GM21515 (cell line): ENCODE results near the gene AIFM3.
A peak's percentile ranks its signal among the peaks of the same experiment; 100 is the strongest.

ENCODE experiments used
- ATAC-seq: cut with Tn5 transposase; IDR thresholded peaks from one replicate; pipeline ENCODE4 v1.9.1; 2021; ENCODE audit not compliant: unreplicated experiment

AIFM3 gene

DNA sequence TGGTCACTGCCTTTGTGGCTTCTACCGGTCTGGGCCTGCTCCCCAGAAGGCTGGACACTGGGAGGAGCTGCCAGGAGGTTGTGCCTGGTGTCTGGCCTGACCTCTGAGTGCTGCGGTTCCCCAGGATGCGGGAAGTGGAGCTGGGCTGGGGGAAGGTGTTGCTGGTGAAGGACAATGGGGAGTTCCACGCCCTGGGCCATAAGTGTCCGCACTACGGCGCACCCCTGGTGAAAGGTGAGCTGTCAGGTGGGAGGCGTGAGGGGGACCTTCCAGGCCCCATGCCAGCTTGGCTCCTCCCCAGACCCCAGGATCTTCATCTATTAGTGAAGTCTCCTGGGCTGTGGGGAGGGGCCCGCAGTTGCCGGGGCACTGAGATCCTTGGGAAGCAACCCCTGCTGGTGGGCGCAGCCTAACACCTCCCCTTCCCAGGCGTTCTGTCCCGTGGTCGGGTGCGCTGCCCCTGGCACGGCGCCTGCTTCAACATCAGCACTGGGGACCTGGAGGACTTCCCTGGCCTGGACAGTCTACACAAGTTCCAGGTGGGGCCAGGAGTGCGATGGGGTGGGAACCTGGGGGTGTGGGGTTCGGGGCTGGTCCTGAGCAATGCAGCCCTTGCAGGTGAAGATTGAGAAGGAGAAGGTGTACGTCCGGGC lies 6.7 kb downstream of the AIFM3 start:
- no peak for ATAC-seq

DNA sequence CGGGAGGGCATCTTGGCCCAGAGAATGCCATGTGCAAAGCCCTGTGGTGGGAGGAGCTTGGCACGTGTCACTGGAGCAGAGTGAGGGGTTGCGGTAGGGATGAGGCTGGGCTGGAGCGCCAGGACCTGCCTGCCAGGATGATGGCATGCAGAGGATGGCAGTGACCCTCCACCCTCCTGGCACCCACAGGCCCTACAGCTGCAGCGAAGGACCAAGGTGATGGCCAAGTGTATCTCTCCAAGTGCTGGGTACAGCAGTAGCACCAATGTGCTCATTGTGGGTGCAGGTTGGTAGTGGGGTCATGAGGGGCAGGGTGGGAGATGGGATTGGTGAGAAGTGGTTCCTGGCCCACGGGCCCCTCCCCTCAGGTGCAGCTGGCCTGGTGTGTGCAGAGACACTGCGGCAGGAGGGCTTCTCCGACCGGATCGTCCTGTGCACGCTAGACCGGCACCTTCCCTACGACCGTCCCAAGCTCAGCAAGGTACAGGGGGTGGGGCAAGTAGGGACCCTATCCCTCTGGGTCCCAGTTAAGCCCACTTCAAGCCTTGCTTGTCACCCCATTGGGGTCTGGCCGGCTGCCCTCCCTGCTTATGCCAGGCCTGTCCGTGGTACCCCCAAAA lies 7.4 kb downstream of the AIFM3 start:
- no peak for ATAC-seq

DNA sequence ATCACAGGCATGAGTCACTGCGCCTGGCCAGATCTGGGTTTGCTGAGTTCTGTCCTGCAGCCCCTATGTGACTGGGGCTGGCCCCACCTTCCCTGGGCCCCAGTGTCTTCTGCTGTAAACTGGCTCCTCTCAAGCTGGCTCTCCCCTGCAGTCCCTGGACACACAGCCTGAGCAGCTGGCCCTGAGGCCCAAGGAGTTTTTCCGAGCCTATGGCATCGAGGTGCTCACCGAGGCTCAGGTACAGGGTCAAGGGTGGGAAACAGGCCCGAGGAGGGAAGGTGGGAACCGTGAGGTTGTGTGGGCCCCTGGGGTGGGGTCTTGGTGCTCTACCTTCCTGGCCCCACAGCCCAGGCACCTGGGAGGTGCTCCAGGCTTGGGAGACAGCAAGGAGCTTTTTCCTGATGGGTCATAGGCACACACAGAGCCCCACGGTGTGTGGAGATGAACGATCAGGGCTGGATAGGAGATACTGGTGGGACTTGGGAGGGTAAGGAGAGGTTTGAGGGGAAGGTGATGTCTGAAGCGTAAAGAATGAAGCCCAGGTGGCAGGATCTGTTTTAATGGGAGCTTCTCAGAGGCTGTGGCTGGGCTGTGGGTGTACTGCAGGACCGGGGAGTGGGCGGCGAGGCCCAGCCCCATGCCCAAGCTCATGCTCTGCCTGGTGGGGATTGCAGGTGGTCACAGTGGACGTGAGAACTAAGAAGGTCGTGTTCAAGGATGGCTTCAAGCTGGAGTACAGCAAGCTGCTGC lies 8.7 kb downstream of the AIFM3 start:
- no peak for ATAC-seq

DNA sequence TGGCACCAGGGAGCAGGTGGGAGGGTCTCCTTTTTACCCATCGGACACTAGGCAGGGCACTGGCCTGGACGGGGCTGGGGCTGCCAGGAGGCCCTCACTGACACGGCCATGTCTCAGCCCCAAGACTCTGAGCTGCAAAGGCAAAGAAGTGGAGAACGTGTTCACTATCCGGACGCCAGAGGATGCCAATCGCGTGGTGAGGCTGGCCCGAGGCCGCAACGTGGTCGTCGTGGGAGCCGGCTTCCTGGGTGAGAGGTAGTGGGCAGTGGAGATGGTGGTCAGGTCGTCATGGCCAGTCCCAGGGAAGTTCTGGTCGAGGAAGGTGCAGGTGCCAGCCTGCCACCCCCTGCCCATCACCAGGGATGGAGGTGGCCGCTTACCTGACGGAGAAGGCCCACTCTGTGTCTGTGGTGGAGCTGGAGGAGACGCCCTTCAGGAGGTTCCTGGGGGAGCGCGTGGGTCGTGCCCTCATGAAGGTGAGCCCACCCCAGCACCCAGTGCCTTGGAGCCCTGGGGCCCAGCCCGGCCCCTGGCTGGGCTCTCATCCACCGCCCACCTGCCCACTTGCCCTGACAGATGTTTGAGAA lies 9.3 kb downstream of the AIFM3 start:
- ATAC-seq = no peak

DNA sequence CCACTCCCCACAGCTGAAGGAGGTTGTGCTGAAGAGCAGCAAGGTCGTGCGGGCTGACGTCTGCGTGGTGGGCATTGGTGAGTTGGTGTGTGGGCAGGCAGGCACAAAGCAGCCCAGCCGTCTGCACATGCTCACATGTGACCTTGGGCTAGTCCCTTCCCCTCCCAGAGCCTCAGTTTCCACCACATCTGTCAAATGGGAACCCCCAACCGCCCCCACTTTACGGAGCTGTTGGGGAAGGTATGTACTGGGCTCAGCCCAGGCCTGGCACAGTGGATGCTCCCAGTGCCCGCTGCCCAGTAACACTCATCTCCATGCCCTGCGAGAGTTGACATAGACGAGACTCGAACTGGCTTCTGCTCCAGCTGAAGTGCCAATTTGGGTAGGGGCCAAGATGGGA lies 10.0 kb downstream of the AIFM3 start:
- ATAC-seq = no peak

DNA sequence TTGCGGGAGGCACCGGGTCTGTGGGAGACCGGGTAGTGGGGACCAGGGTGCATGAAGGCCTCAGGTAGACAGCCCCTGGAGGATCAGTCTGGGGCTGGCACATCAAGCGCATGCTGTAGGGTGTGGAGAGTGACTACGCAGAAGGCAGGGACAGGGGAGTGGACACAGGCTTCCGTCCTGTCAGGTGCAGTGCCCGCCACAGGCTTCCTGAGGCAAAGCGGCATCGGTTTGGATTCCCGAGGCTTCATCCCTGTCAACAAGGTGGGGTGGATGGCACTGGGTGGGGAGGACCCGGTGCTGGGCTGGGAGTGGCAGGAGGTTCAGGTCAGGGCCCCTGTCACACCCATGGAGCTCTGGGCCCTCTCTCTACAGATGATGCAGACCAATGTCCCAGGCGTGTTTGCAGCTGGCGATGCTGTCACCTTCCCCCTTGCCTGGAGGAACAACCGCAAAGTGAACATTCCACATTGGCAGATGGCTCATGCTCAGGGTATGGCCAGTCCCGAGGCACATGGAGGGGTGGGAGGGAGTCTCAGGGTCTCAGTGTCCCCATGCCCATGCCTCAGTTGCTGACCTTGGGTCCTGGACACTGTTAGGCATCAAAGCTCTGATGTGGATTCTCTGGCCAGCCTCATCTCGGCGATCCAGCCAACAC lies 10.6 kb downstream of the AIFM3 start:
- ATAC-seq = no peak

DNA sequence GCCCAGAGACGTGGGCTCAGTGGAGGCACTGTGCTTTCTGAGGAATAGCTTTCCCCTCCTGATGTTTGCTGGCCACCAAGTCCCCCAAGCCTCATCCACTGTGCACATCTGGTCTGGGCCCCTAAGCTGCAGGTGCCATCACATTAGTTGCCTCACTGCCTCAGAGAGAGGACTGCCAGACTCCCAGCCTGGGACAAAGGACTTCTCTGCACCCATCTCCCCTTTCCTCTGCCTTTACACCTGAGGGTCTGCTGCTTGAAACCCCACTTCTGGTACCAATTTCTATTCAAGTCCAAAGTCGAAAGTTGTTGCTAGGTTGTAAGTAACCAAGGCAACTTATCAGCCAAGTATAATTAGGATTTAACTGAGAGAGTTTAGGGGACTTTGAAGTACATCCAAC lies 11.4 kb downstream of the AIFM3 start:
- no peak for ATAC-seq

DNA sequence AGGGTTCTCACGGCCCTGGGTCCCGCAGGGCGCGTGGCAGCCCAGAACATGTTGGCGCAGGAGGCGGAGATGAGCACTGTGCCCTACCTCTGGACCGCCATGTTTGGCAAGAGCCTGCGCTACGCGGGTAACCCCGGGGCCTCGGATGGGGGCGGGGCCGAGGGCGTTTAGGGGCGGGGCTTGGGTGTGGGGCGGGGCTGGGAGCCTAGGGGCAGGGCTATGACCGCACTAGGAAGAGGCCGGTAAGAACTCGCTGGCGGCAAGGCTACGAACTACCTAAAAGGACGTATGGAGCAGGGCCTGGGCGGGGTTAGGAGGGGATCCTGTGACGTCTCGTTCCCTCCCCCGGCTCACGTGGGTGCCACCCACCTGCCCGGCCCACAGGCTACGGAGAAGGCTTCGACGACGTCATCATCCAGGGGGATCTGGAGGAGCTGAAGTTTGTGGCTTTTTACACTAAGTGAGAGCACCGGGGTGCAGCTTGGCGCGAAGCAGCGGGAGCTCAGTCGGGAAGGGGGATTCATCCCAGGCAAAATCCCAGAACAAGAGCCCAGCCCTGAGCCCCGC lies 12.3 kb downstream of the AIFM3 start:
- ATAC-seq = no peak

DNA sequence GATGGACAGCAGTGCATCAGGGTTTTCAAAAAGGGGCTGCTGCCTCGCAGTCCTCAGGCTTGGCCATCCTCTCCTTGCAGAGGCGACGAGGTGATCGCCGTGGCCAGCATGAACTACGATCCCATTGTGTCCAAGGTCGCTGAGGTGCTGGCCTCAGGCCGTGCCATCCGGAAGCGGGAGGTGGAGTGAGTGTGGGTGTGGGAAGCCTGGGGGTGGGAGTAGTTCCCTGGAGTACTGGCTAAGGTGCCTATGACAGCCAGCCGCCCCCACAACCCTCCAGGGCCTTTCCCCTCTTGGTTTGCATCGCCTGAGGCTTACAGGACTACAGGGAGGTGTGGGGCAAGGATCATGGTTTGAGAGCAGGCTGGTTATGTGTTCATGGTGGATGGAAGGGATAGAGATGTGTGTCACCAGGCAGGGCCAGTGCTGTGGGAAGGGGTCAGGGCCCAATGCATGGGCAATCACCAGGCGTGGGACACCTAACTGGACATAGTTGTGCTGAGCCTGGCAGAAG lies 12.9 kb downstream of the AIFM3 start:
- no peak for ATAC-seq

DNA sequence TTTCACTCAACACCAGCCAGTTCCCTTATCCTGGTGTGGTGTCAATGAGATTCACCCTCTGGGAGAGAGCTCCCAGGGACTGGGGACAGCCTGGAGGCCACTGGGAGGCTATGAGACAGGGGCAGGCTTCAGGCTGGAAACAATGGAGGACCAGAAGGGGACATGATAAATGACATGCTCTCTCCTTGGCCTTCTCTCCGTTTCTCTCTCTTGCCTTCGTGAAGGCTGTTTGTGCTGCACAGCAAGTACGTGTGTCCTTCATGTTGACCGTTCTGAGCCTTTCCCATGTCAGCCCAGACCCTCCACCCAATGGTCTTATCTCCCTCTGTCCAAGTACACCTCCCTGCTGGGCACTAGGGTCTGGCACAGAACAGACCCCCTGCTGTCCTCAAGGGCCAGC lies 13.5 kb downstream of the AIFM3 start:
- ATAC-seq = no peak

DNA sequence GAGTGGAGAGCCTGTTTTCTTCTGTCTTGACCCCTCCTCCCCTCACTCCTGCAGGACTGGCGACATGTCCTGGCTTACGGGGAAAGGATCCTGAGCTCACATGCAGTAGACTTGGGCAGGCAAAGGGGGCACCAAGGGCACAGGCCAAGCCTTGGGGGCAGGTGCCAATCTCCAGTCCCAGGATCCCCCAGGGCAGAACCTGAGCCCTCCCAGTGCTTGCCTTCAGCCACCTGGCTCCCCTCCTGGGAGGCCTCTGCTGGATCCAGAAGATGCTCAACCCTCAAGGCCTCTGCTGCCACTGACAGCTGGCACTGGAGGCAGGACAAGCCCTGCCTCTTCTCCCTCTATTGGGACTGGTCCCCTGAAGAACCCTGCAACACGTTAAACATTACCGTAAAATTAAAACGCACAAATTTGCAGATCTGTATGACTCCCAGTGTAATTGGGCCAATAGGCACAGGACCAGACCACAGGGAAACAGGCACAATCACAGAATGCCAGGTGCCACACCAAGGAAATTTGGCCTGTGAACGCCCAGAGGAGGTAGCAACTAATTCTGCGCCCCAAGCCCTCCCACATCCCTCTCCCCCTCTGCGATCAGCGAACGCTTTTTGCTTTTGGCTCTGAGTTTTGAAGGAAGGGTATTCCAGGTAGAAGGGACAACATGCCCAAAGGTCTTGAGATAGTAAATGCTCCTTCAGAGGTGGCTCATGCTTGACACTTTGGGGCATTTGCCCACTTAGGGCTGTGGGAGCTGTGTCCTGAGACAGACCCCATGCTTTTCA lies 14.1 kb downstream of the AIFM3 start:
- peak; percentile 3 for ATAC-seq

DNA sequence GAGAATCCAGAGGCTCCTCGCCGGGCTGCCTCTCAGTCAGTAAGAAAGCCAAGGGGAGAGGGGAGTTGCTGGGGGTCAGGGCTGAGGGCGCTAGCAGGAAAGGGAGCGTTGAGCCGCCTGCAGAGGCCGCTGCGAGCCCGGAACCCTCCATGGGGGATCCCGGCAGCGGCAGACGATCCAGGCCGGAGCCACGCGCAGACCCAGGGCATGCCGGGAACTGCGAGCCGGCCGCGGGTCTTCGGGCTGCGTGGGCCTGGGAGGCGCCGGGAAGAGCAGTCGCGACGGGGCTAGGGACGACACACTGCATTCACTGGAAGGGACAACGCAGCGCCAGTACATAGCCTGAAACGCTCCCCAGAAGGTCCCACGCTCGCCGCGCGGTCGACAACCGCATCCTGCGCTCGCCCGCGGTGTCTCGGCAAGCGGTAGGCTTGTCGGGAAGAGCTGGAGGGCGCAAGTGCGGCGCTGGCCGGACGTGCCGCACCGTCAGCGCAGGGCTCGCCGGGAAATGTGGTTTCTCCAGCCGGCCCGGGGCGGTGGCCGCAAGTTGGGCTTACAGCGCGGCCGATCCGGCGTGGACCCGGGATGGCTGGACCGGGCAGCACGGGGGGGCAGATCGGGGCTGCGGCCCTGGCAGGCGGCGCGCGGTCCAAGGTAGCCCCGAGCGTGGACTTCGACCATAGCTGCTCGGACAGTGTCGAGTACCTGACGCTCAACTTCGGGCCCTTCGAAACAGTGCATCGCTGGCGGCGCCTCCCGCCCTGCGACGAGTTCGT lies 14.9 kb downstream of the AIFM3 start, which contains the start of gene LZTR1:
LZTR1 (plus strand) TSS at position 511 of the 776 bp plus-strand sequence; CDS start at position 586, 75 bp downstream.
- ATAC-seq = peak; percentile 76

DNA sequence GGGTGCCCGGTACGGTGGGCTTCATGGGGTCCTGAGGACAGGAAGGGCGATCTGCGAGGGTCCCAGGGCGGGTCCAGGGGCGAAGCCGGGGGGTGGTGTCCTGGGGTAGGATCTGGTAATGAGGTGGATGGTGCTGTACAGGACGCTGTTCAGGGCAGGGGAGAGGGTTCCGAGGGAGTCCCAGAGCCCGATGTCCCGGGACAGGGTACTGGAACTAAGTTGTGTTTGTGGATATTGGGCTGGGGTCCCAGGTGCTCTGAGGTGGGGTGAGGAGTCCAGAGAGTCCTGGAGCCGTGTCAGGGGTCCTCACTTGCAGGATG lies 15.5 kb downstream of the AIFM3 start:
- peak; percentile 1 for ATAC-seq

DNA sequence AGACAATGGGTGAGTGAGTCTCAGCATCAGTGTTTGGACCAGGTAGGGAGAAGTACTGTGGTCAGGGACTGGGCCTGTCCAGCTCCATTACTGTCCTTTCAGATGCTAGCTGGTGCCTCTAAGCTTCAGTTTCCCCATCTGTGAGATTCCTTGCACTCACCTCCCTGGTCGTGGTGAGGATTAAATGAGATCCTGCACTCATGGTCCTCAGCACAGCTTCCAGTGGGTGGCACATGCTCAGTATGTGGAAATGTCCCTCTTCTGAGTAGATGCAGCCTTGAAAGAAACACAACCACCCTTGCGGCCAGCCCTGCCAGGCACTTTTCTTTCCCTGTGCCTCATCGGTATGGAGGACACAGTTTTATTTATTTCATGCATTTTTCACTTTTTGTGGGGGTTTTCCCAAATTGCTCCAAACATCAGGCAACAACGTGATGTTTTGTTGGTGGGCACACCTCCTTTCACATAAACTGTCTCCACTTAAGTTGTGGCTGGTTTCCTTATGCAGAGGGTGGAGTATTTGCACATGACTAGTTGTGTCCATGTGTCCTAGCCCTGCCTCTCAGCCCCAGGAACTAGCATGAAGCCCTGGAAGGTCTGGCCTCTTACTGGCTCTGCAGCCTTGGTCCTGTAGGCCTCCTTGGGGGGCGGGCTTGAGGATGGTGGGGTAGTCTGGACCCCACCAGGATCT lies 16.2 kb downstream of the AIFM3 start:
- no peak for ATAC-seq

DNA sequence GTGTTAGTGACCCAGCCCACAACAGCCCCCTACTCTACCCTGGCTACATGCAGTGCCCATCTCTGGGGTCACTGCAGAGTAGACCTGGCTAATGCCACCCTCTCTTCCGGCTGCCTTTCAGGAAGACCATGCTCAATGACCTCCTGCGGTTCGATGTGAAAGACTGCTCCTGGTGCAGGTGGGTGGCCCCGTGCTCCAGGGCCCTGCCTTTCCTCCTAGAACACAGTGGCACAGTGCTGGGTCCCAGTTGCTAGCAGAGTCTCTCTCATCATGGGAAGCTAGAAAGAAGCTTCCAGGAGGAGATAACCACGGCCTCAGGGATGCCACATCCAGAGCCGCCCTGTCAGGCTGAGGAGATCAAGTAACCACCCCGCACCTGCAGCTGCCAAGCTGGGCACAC lies 18.7 kb downstream of the AIFM3 start:
- ATAC-seq = no peak

DNA sequence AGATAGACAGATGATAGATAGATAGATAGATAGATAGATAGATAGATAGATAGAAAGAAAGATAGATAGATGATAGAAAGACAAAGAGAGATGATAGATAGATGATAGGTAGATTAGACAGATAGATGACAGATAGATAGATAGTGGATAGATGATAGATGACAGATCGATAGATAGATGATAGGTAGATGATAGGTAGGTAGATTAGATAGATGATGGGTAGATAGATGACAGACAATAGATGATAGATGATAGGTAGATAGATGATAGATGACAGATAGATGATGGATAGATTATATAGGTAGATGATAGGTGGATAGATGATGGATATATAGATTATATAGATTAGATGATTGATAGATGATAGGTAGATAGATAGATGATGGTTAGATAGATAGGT lies 19.3 kb downstream of the AIFM3 start:
- no peak for ATAC-seq

DNA sequence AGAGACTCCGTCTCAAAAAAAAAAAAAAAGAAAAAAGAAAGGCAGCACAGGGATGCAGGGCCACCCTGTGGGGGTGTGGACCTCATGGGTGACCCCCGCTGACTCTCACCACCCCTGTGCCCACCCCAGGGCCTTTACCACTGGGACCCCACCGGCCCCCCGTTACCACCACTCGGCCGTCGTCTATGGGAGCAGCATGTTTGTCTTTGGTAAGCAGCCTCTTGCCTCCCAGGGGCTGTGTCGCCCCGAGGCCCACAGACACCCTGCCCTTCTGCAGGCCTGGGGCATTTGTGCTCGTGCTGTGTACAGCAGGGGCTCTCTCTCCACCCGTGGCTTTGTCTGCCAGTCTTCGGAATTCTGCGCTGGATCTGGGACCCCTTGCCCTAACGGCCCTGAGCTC lies 20.3 kb downstream of the AIFM3 start:
- no peak for ATAC-seq

DNA sequence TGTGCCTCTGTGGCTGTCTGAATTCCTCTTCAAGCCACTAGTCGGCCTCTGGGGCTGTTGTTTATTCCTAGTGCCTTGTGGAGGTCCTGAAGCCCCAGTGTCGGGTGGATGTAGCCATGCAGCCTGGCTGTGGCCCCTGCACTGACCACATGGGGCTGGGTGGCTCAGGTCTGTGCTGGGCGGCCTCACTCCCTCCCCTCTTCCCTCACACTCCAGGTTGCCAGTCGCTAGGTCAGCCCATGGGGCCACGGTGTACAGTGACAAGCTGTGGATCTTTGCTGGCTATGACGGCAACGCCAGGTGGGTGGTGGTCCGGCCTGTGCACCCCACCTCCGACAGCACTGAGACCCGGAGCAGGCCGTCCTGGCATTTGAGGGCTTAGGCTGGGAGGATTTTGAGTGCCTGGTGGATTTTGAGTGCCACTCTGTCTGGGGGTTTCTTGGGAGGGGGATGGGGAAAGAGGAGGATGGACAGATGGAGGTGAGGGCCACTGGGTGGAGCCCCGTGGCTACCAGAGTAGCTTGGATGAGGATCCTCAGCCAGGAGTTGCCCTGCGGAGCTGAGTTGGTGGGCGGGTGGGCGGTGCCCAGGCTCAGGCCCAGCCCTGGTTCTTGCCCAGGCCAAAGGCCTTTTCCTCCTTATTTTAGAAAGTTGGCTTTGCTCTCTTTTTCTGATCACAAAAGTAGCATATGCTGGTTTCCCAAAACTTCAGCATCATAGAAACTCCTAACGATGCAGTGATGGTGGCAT lies 21.7 kb downstream of the AIFM3 start:
- ATAC-seq = no peak
